Measurements from ENCODE around the gene EFNA3. TPM values are rescaled to one million over a fixed set of nuclear protein-coding genes. Genes with fewer than 3 reads are reported as not detected.

The EFNA3 gene
- total and polyA plus RNA-seq, 9 of the 15 experiments (the other 6 are each of a cell fraction or from before 2014, with no cell fraction given) = 0.59 to 7.9 (median 4.7) TPM

DNA sequence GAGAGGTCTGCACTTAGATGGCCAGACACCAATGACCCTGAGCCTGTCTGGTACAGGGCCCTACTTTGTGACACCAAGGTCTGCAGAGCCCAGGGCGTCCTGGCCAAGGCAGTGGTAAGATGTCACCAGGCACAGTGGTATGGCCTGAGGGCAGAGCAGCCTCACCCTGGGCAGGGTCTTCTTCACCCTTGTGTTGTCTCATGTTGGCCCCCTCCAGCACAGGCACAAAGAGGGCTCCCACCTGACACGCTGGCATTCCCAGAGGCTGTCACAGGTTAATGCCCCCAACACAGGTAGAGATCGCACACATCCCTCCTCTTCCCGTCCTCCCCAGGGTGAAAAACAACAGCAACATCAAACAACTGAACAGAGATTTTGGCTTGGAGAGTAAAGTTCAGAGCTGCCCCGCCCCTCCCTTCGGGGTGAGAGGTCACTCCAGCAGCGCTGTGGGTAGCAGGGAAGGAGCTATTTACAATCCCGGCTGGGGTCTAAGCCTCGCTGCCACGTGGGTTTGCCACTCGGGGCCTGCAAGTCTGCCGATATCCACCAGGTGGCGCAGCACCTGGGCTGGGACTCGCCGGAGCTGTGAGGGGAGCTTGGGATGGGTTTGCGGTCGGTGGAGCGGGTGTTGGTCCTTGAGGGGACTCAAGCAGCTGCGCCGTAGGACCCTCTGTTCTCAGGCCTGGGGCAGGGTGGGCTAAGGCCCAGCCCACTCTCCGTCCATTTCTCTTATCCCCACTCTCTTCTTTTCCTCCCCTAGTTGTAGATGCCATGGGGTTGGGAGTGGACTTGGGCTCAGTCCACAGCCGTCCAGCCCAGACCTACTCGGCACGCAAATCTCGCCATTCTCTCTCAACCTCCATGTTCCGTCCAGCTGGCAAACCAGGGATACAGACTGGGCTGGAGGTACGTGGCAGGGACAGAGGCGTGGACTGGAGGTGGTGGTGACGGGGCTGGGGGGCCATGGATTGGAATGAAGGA lies 12.7 kb downstream of the EFNA3 start (continued):
- TF ChIP-seq, protein P1, sequence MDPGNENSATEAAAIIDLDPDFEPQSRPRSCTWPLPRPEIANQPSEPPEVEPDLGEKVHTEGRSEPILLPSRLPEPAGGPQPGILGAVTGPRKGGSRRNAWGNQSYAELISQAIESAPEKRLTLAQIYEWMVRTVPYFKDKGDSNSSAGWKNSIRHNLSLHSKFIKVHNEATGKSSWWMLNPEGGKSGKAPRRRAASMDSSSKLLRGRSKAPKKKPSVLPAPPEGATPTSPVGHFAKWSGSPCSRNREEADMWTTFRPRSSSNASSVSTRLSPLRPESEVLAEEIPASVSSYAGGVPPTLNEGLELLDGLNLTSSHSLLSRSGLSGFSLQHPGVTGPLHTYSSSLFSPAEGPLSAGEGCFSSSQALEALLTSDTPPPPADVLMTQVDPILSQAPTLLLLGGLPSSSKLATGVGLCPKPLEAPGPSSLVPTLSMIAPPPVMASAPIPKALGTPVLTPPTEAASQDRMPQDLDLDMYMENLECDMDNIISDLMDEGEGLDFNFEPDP (CRISPR knock-in tag; IDR thresholded peaks at IDR 0.05) = no peak
- TF ChIP-seq TRIM24 (IDR thresholded peaks at IDR 0.05) (no peak), SRSF9 (IDR thresholded peaks at IDR 0.05; ENCODE audit: borderline replicate concordance, low read depth, low read length) (no peak), ZSCAN32 (CRISPR knock-in tag; IDR thresholded peaks at IDR 0.05) (no peak), SRSF1 (IDR thresholded peaks at IDR 0.05; ENCODE audit: low read depth, low read length) (no peak), TGIF2 (CRISPR knock-in tag; IDR thresholded peaks at IDR 0.05) (no peak), MAFK (IDR thresholded peaks at IDR 0.05; ENCODE audit: low read length) (0 out of 2 replicates have a peak, but pooled peaks have one; percentile 18)
- TF ChIP-seq, protein P2, sequence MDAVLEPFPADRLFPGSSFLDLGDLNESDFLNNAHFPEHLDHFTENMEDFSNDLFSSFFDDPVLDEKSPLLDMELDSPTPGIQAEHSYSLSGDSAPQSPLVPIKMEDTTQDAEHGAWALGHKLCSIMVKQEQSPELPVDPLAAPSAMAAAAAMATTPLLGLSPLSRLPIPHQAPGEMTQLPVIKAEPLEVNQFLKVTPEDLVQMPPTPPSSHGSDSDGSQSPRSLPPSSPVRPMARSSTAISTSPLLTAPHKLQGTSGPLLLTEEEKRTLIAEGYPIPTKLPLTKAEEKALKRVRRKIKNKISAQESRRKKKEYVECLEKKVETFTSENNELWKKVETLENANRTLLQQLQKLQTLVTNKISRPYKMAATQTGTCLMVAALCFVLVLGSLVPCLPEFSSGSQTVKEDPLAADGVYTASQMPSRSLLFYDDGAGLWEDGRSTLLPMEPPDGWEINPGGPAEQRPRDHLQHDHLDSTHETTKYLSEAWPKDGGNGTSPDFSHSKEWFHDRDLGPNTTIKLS (IDR thresholded peaks at IDR 0.05; ENCODE audit: borderline replicate concordance, low read depth) = peak; percentile 68; the same call in 1 of the 2 replicates
- TF ChIP-seq, protein P3, sequence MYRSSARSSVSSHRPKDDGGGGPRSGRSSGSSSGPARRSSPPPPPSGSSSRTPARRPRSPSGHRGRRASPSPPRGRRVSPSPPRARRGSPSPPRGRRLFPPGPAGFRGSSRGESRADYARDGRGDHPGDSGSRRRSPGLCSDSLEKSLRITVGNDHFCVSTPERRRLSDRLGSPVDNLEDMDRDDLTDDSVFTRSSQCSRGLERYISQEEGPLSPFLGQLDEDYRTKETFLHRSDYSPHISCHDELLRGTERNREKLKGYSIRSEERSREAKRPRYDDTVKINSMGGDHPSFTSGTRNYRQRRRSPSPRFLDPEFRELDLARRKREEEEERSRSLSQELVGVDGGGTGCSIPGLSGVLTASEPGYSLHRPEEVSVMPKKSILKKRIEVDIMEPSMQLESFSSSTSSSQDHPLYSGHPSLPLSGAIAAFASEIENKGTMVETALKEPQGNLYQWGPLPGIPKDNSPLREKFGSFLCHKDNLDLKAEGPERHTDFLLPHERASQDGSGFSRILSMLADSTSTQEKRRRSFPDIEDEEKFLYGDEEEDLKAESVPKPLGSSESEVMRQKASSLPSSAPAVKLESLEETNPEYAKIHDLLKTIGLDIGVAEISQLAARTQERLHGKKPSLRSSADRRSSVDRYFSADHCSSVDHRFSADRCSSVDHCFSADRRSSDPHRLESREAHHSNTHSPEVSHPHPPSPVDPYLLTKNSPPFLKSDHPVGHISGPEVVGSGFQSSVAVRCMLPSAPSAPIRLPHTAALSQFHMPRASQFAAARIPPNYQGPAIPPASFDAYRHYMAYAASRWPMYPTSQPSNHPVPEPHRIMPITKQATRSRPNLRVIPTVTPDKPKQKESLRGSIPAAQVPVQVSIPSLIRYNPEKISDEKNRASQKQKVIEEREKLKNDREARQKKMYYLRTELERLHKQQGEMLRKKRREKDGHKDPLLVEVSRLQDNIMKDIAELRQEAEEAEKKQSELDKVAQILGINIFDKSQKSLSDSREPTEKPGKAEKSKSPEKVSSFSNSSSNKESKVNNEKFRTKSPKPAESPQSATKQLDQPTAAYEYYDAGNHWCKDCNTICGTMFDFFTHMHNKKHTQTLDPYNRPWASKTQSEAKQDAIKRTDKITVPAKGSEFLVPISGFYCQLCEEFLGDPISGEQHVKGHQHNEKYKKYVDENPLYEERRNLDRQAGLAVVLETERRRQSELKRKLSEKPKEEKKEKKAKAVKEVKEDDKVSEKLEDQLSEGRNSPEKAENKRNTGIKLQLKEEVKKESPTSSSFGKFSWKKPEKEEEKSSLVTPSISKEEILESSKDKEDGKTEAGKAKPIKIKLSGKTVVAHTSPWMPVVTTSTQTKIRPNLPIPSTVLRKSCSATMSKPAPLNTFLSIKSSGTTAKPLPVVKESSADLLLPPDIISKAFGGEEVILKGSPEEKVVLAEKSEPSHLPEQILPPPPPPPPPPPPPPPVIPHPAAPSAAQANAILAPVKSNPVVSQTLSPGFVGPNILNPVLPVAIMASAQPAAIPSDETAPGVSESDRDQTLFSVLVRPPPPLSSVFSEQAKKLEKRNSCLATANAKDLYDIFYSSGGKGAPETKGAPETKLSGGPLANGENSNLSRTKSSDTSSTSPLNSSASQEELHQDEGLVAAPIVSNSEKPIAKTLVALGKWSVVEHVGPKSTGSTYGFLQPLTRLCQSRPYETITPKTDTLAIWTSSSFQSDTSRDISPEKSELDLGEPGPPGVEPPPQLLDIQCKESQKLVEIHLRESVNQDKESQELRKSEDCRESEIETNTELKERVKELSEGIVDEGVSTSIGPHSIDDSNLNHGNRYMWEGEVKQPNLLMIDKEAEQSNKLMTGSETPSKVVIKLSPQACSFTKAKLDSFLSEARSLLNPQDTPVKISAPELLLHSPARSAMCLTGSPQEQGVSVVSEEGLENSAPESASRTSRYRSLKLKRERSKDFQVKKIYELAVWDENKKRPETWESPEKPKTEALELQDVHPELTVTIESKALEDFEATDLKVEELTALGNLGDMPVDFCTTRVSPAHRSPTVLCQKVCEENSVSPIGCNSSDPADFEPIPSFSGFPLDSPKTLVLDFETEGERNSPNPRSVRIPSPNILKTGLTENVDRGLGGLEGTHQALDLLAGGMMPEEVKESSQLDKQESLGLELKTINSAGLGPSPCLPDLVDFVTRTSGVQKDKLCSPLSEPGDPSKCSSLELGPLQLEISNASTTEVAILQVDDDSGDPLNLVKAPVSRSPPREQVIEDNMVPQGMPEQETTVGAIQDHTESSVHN (IDR thresholded peaks at IDR 0.05; ENCODE audit: borderline replicate concordance in 1 of 2, low read depth in 1 of 2) = no peak
- TF ChIP-seq, protein P4, sequence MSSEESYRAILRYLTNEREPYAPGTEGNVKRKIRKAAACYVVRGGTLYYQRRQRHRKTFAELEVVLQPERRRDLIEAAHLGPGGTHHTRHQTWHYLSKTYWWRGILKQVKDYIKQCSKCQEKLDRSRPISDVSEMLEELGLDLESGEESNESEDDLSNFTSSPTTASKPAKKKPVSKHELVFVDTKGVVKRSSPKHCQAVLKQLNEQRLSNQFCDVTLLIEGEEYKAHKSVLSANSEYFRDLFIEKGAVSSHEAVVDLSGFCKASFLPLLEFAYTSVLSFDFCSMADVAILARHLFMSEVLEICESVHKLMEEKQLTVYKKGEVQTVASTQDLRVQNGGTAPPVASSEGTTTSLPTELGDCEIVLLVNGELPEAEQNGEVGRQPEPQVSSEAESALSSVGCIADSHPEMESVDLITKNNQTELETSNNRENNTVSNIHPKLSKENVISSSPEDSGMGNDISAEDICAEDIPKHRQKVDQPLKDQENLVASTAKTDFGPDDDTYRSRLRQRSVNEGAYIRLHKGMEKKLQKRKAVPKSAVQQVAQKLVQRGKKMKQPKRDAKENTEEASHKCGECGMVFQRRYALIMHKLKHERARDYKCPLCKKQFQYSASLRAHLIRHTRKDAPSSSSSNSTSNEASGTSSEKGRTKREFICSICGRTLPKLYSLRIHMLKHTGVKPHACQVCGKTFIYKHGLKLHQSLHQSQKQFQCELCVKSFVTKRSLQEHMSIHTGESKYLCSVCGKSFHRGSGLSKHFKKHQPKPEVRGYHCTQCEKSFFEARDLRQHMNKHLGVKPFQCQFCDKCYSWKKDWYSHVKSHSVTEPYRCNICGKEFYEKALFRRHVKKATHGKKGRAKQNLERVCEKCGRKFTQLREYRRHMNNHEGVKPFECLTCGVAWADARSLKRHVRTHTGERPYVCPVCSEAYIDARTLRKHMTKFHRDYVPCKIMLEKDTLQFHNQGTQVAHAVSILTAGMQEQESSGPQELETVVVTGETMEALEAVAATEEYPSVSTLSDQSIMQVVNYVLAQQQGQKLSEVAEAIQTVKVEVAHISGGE (CRISPR knock-in tag; IDR thresholded peaks at IDR 0.05) = no peak
